GM12878 (cell line): Measurements from ENCODE around the gene EPX.

ENCODE experiments used
- CBX3 ChIP-seq: fragments of 200-600 bp; sonication (generic); IDR thresholded peaks from 2 replicates; pipeline ENCODE4 v1.6.1; 2016; ENCODE audit warnings: low read depth, borderline replicate concordance
- CTCF ChIP-seq, 3 experiments: IDR thresholded peaks in 2 of 3; conservative IDR thresholded peaks in 1 of 3; 2 replicates each; pipeline ENCODE4 v1.5.1; 2011; ENCODE audit warnings: low read depth in 3 of 3, low read length in 3 of 3, mild to moderate bottlenecking in 3 of 3, control low read depth in 2 of 3, moderate library complexity in 2 of 3, inconsistent platforms in 1 of 3, mixed read lengths in 1 of 3; ENCODE audit not compliant: control insufficient read depth in 2 of 3, insufficient read depth in 1 of 3; ENCODE audit errors: extremely low read depth in 1 of 3
- RAD21 ChIP-seq: IDR thresholded peaks from 2 replicates; pipeline ENCODE4 v1.6.1; 2011; ENCODE audit warnings: mild to moderate bottlenecking, low read depth, low read length, moderate library complexity; ENCODE audit not compliant: insufficient read depth

GRCh38 chr17:58228679-58229078 is 36.2 kb downstream of the EPX start:
- TF ChIP-seq CBX3 = no peak
- no peak for TF ChIP-seq RAD21
- TF ChIP-seq CTCF (IDR thresholded peaks at IDR 0.05 in 2 of 3, conservative IDR thresholded peaks at IDR 0.05 in 1 of 3; ENCODE audit: control insufficient read depth in 2 of 3, extremely low read depth in 1 of 3, insufficient read depth in 1 of 3, low read depth in 3 of 3, low read length in 3 of 3) = no peak
